Parathyroid adenoma (tissue), 2 donors: ENCODE results near the gene SMC6.

ENCODE experiments used
- H2AFZ ChIP-seq: fragments of 300-600 bp; sonication (generic); one replicate; pipeline ENCODE4 v1.7.0; 2017; ENCODE audit warnings: antibody characterized with exemption, mild to moderate bottlenecking
- H3K27ac ChIP-seq: fragments of 300-600 bp; sonication (generic); one replicate; pipeline ENCODE4 v1.7.0; 2017
- H3K27me3 ChIP-seq: fragments of 300-600 bp; sonication (generic); one replicate; pipeline ENCODE4 v1.7.0; 2017; ENCODE audit warnings: low read length; ENCODE audit not compliant: control insufficient read depth, insufficient read depth
- H3K36me3 ChIP-seq: fragments of 300-600 bp; sonication (generic); one replicate; pipeline ENCODE4 v1.7.0; 2017; ENCODE audit warnings: low read length; ENCODE audit not compliant: control insufficient read depth, insufficient read depth
- H3K4me1 ChIP-seq: fragments of 300-600 bp; sonication (generic); one replicate; pipeline ENCODE4 v1.7.0; 2017; ENCODE audit warnings: control low read depth
- H3K4me2 ChIP-seq: fragments of 300-600 bp; sonication (generic); one replicate; pipeline ENCODE4 v1.7.0; 2017; ENCODE audit warnings: low read length
- H3K4me3 ChIP-seq: fragments of 300-600 bp; sonication (generic); one replicate; pipeline ENCODE4 v1.7.0; 2017; ENCODE audit warnings: low read depth, low read length
- H3K79me2 ChIP-seq: fragments of 300-600 bp; sonication (generic); one replicate; pipeline ENCODE4 v1.7.0; 2017; ENCODE audit warnings: control low read depth
- H3K9ac ChIP-seq: fragments of 300-600 bp; sonication (generic); one replicate; pipeline ENCODE4 v1.7.0; 2017; ENCODE audit warnings: mild to moderate bottlenecking
- H3K9me3 ChIP-seq: fragments of 300-600 bp; sonication (generic); one replicate; pipeline ENCODE4 v1.7.0; 2017; ENCODE audit warnings: low read length; ENCODE audit not compliant: control insufficient read depth
- CTCF ChIP-seq: fragments of 300-600 bp; sonication (generic); IDR thresholded peaks from one replicate; pipeline ENCODE4 v1.7.0; 2017; ENCODE audit warnings: antibody characterized with exemption, mild to moderate bottlenecking
- donor health status: primary hyperparathyroidism.

The SMC6 gene

DNA sequence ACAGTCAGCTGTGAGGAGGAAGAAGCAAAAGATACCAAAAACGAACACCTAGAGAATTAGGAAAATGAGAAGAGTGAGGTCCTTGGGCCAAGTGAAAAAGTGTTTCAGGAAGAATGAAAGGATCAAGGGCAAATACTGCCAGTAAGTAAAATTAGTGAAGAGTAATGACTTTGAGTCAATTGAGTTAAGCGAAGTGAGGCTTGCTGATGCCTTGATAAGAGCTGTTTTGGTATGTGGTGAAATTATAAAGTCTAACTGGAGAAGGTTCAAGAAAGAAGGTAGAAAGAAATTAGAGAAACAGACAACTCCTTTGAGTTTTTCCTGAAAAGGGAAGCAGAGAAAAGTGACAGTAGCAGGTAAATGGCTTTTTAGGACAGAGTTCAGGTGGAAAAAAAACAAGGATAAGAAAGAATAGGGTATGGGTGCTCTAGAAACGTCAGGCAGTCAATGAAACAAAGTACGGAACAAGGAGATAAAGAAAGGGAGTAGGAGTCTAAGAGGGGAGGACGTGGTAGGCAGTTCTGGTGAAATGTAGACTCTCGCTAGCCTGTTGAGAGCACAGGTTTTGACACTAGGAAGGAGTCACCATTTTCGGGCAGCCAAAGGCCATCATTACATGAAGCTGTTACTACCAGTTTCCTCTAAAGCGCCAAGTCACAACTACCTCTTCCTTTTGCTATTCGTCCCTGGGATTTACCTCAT, 42.9 kb downstream of the SMC6 start:
- TF ChIP-seq CTCF = no peak
- Histone ChIP-seq H3K4me3 (no peak overlapping the region), H3K27me3 (no peaks in the 10 kb centered on the region), H3K36me3 (no peaks in the 10 kb centered on the region), H3K4me2 (no peak overlapping the region), H2AFZ (no peak overlapping the region), H3K9me3 (no peaks in the 10 kb centered on the region), H3K79me2 (no peaks in the 10 kb centered on the region), H3K9ac (no peak overlapping the region), H3K27ac (no peak overlapping the region), H3K4me1 (no peaks in the 10 kb centered on the region)

DNA sequence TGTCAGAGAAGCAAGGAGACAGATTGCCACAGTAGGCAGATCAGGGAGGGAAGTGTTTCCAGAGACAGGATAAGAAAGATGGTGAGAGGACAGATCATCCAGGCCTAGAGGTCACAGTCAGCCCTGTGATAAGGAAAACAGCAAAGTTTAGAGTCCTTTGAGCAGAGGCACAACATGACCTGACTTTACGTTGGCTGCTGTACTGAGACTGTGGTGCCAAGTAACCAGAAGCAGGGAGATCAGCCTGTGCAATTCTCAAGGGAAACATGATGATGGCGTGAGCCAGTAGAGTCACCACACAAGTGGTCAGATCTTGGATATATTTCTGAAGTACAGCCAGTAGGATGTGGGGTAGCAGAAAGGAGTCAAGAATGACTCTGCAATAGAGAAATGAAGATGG, 43.7 kb downstream of the SMC6 start:
- Histone ChIP-seq H3K27ac (no peak overlapping the region), H3K9ac (no peak overlapping the region), H2AFZ (no peak overlapping the region), H3K36me3 (no peaks in the 10 kb centered on the region), H3K4me1 (no peaks in the 10 kb centered on the region), H3K79me2 (no peaks in the 10 kb centered on the region), H3K4me2 (no peak overlapping the region), H3K27me3 (no peaks in the 10 kb centered on the region), H3K9me3 (no peaks in the 10 kb centered on the region), H3K4me3 (no peak overlapping the region)
- no peak for TF ChIP-seq CTCF

- no peak for TF ChIP-seq CTCF
- Histone ChIP-seq H3K4me3 (no peak overlapping the region), H2AFZ (no peak overlapping the region), H3K9me3 (no peaks in the 10 kb centered on the region), H3K36me3 (no peaks in the 10 kb centered on the region), H3K4me1 (no peaks in the 10 kb centered on the region), H3K27me3 (no peaks in the 10 kb centered on the region), H3K27ac (no peak overlapping the region), H3K4me2 (no peak overlapping the region), H3K79me2 (no peaks in the 10 kb centered on the region), H3K9ac (no peak overlapping the region)
These were observed 45.1 kb downstream of the SMC6 start for GRCh38 chr2:17708501-17708900.

- H2AFZ ChIP-seq = no peak overlapping the region
- no peaks in the 10 kb centered on the region for H3K36me3 ChIP-seq
- H3K4me3 ChIP-seq = no peak overlapping the region
- no peaks in the 10 kb centered on the region for H3K9me3 ChIP-seq
- no peaks in the 10 kb centered on the region for H3K79me2 ChIP-seq
- H3K27me3 ChIP-seq = no peaks in the 10 kb centered on the region
- H3K27ac ChIP-seq = no peak overlapping the region
- no peak overlapping the region for H3K4me2 ChIP-seq
- no peaks in the 10 kb centered on the region for H3K4me1 ChIP-seq
- no peak for TF ChIP-seq CTCF
- no peak overlapping the region for H3K9ac ChIP-seq
These were observed 46.8 kb downstream of the SMC6 start for GRCh38 chr2:17706845-17707244.

DNA sequence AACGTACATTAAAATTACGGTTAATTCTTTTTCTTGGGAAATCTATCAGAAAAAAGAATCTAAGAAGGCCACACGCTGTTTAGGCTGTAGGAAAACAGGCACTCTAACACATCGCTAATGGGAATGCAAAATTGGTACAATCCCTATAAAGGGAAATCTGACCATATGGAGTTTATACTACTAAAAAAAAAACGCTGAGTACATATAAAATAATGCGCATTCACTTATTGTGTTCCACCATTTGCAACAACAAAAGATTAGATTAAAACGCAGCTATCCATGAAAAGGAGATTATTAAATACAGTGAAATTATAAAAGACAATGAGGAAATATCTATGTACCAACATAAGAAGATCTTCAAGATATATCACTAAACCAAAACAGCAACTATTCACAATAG, 62.8 kb downstream of the SMC6 start:
- Histone ChIP-seq H2AFZ (no peak overlapping the region), H3K27ac (no peak overlapping the region), H3K9ac (no peak overlapping the region), H3K9me3 (no peaks in the 10 kb centered on the region), H3K4me1 (no peaks in the 10 kb centered on the region), H3K79me2 (no peaks in the 10 kb centered on the region), H3K4me2 (no peak overlapping the region), H3K4me3 (no peak overlapping the region), H3K36me3 (no peaks in the 10 kb centered on the region), H3K27me3 (no peaks in the 10 kb centered on the region)
- TF ChIP-seq CTCF = no peak
